Measurements from ENCODE around the gene ADCK1.
A peak's percentile ranks its signal among the peaks of the same experiment; 100 is the strongest.
"Not testable (repeated sequence)": the region's sequence is repeated elsewhere in the genome, so short reads cannot be mapped to it uniquely, and the experiment has no call there.

ADCK1 gene

GRCh38 chr14:77923131-77923936 lies 123.4 kb downstream of the ADCK1 start:
- H3K4me3 ChIP-seq = no peak overlapping the region

GRCh38 chr14:77924141-77924948 lies 124.4 kb downstream of the ADCK1 start:
- H3K27ac ChIP-seq = no peak overlapping the region

More at GRCh38 chr14:77923131-77923936, 123.4 kb downstream of the ADCK1 start:
- H3K27ac ChIP-seq = no peak overlapping the region

GRCh38 chr14:77926942-77927341 lies 127.0 kb downstream of the ADCK1 start:
- Histone ChIP-seq H3K27ac (no peak overlapping the region), H3K4me3 (no peak overlapping the region)

More at GRCh38 chr14:77924141-77924948, 124.4 kb downstream of the ADCK1 start:
- H3K4me3 ChIP-seq = no peak overlapping the region

- Histone ChIP-seq H3K4me3 (no peak overlapping the region), H3K27ac (no peak overlapping the region)
These were observed 131.5 kb downstream of the ADCK1 start for GRCh38 chr14:77931441-77931840.

GRCh38 chr14:77936138-77936639 lies 136.3 kb downstream of the ADCK1 start:
- no peak overlapping the region for H3K4me3 ChIP-seq
- H3K27ac ChIP-seq = no peak overlapping the region

- Histone ChIP-seq H3K4me3 (no peak overlapping the region), H3K27ac (no peak overlapping the region)
These were observed 147.5 kb downstream of the ADCK1 start for GRCh38 chr14:77947372-77947771.

- Histone ChIP-seq H3K27ac (no peak overlapping the region), H3K4me3 (no peak overlapping the region)
These were observed 150.6 kb downstream of the ADCK1 start for GRCh38 chr14:77950371-77951063.

- Histone ChIP-seq H3K27ac (no peak overlapping the region), H3K4me3 (no peak overlapping the region)
These were observed 156.0 kb downstream of the ADCK1 start for GRCh38 chr14:77955816-77956484.

- H3K4me3 ChIP-seq, H3K27ac ChIP-seq: not testable (repeated sequence)
These were observed 159.8 kb downstream of the ADCK1 start for GRCh38 chr14:77959686-77960085.

- Histone ChIP-seq H3K27ac (no peak overlapping the region), H3K4me3 (no peak overlapping the region)
These were observed 162.1 kb downstream of the ADCK1 start for GRCh38 chr14:77961847-77962580.

GRCh38 chr14:77962731-77963520 lies 163.0 kb downstream of the ADCK1 start:
- Histone ChIP-seq H3K4me3 (no peak overlapping the region), H3K27ac (no peak overlapping the region)

GRCh38 chr14:77964586-77964985 lies 164.7 kb downstream of the ADCK1 start:
- H3K27ac ChIP-seq = no peak overlapping the region
- no peak overlapping the region for H3K4me3 ChIP-seq

- H3K27ac ChIP-seq = no peak overlapping the region
These were observed 165.1 kb downstream of the ADCK1 start for GRCh38 chr14:77965050-77965449.

GRCh38 chr14:77965919-77966435 lies 166.1 kb downstream of the ADCK1 start:
- Histone ChIP-seq H3K4me3 (peak overlapping the region in 3 of 7 experiments; percentile 7 to 24 (median 9)), H3K27ac (no peak overlapping the region)

More at GRCh38 chr14:77965050-77965449, 165.1 kb downstream of the ADCK1 start:
- H3K4me3 ChIP-seq = no peak overlapping the region

GRCh38 chr14:77967110-77967509 lies 167.2 kb downstream of the ADCK1 start:
- Histone ChIP-seq H3K27ac (no peak overlapping the region), H3K4me3 (no peak overlapping the region)

- H3K4me3 ChIP-seq = no peak overlapping the region
These were observed 170.7 kb downstream of the ADCK1 start for GRCh38 chr14:77970646-77971045.

GRCh38 chr14:77973246-77973645 lies 173.3 kb downstream of the ADCK1 start:
- no peak overlapping the region for H3K4me3 ChIP-seq
- no peak overlapping the region for H3K27ac ChIP-seq

More at GRCh38 chr14:77970646-77971045, 170.7 kb downstream of the ADCK1 start:
- no peak overlapping the region for H3K27ac ChIP-seq

GRCh38 chr14:77976591-77976990 lies 176.7 kb downstream of the ADCK1 start:
- Histone ChIP-seq H3K4me3 (no peak overlapping the region), H3K27ac (no peak overlapping the region)

Measured in skin epidermis (tissue), 12 donors.